ENCODE measurements around the gene STEAP4. TPM values are rescaled to one million over a fixed set of nuclear protein-coding genes. Genes with fewer than 3 reads are reported as not detected.

STEAP4 gene
- total RNA-seq, 1 donor from 2014 or later: not detected

DNA sequence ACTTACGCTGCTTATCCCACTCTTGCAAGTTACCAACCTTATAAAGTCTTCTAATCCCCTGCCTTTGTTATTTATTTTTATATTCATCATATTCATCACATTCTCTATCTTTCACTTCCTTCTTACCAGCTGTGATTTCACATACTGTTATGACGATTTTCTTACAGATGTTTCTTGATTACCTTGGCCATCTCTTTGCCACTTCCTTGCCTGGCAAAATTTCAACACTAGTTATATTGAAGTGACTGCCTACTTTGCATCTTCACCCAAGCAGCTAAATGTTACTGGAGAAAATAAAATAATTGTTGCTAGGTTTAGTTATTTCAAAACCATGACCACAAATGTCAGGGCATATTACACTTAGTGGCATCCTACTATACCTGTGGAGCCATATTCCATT lies 8.8 kb upstream of the STEAP4 start:
- no peaks in the 10 kb centered on the region for H3K36me3 Mint-ChIP-seq (ENCODE audit: insufficient read depth)
- no peaks in the 10 kb centered on the region for H3K4me1 Mint-ChIP-seq (ENCODE audit: low read depth)
- H3K4me3 Mint-ChIP-seq (ENCODE audit: low read depth): no peak overlapping the region
- H3K27me3 Mint-ChIP-seq: no peaks in the 10 kb centered on the region
- no peak for DNase-seq (ENCODE audit: low spot score, unreplicated experiment)
- no peaks in the 10 kb centered on the region for H3K9me3 Mint-ChIP-seq (ENCODE audit: low read depth)
- H3K27ac Mint-ChIP-seq: no peak overlapping the region
- no peak for TF ChIP-seq CTCF (IDR thresholded peaks at IDR 0.05; ENCODE audit: unreplicated experiment)

GRCh38 chr7:88314061-88314491 lies 7.4 kb upstream of the STEAP4 start:
- no peaks in the 10 kb centered on the region for H3K9me3 Mint-ChIP-seq (ENCODE audit: low read depth)
- H3K27me3 Mint-ChIP-seq: peaks cover 1% of the 10 kb centered on the region
- H3K4me1 Mint-ChIP-seq (ENCODE audit: low read depth): no peaks in the 10 kb centered on the region
- no peak for DNase-seq (ENCODE audit: low spot score, unreplicated experiment)
- H3K27ac Mint-ChIP-seq: no peak overlapping the region
- H3K4me3 Mint-ChIP-seq (ENCODE audit: low read depth): no peak overlapping the region
- no peak for TF ChIP-seq CTCF (IDR thresholded peaks at IDR 0.05; ENCODE audit: unreplicated experiment)
- H3K36me3 Mint-ChIP-seq (ENCODE audit: insufficient read depth): no peaks in the 10 kb centered on the region

DNA sequence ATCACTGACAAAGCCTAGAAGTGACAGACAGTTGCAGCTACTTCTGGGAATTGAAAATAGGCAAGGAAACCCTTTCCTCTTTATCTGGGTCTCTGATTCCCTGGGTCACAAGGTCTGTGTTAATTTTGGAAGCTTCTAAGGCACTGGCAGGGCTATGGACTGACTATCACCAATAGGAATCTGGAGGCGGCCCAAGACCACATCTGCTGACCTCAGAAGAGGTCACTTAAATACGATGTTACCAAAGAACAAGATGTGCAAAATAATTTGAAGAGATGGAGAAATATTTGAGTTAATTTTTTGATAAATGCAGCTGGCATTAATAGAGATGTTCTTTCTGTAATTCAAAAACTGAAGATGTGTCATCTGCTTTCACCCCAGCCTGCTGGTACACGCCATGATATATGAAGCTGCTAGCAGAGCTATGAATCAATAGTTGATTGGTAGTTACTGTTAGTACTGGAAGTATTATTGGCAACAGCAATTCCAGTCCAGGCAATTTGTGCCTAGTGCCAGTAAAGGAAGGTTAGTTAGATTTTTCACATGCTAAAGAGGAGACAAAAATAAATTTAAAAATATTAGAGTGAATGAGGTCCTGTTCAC lies 5.5 kb upstream of the STEAP4 start:
- Mint-ChIP-seq H3K27me3 (peaks cover 12% of the 10 kb centered on the region), H3K4me3 (ENCODE audit: low read depth) (no peak overlapping the region), H3K36me3 (ENCODE audit: insufficient read depth) (no peaks in the 10 kb centered on the region), H3K9me3 (ENCODE audit: low read depth) (no peaks in the 10 kb centered on the region), H3K27ac (no peak overlapping the region), H3K4me1 (ENCODE audit: low read depth) (no peaks in the 10 kb centered on the region)
- no peak for DNase-seq (ENCODE audit: low spot score, unreplicated experiment)
- no peak for TF ChIP-seq CTCF (IDR thresholded peaks at IDR 0.05; ENCODE audit: unreplicated experiment)

DNA sequence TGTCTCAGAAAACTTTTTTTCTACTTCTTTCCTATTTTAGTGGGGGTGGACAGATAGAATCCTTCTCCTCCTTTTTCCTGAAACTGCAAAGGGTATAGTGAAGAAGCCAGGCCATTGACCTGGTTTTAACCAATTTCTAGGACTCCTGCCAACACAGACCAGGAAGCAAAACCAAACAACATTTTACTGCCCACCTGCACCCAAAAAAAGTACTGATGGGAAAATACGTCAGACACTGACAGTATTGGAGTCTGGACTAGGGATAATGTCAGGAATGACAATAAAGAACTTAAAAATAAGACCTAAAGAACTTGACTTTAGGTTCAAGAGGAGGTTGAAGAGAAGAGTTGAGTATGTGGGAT lies 5.0 kb upstream of the STEAP4 start:
- Mint-ChIP-seq H3K36me3 (ENCODE audit: insufficient read depth) (no peaks in the 10 kb centered on the region), H3K27ac (no peak overlapping the region), H3K27me3 (peaks cover 17% of the 10 kb centered on the region), H3K9me3 (ENCODE audit: low read depth) (no peaks in the 10 kb centered on the region), H3K4me1 (ENCODE audit: low read depth) (peaks cover 3% of the 10 kb centered on the region), H3K4me3 (ENCODE audit: low read depth) (no peak overlapping the region)
- no peak for DNase-seq (ENCODE audit: low spot score, unreplicated experiment)
- TF ChIP-seq CTCF (IDR thresholded peaks at IDR 0.05; ENCODE audit: unreplicated experiment): no peak

DNA sequence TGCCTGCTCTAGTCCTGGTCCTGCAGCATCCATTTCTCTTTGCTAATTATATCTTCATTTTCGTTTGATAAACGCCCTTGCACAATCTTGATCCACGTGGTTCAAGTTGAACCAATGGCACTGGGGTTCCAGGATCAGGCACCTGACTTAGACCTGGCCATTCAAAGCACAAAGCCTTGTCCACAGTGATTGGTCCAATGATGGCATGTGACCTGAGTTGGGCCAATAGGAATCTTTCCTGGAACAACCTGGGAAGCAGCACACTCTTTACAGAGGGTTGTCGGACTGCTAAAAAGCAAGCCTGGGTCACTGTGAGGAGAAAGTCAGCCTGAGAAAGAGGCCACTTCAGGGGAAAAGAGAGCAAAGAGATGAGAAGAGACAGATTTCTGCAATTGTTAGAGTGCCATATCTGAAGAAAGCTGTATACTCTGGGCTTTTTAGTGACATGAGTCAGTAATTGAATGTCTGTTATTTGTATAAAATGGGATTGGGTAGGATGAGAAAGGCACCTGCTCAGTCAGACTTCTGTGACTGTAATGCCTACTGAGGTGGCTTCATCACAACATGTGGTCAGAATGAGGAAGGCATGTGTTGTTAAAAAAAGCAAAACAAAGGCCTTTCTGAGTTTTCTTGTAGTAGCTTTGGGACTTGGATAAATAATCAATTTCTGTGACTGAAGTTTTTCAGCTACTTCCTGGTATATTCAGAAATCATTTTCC lies 4.4 kb upstream of the STEAP4 start:
- H3K4me1 Mint-ChIP-seq (ENCODE audit: low read depth): peaks cover 5% of the 10 kb centered on the region
- H3K4me3 Mint-ChIP-seq (ENCODE audit: low read depth): no peak overlapping the region
- H3K9me3 Mint-ChIP-seq (ENCODE audit: low read depth): no peaks in the 10 kb centered on the region
- DNase-seq (ENCODE audit: low spot score, unreplicated experiment): no peak
- H3K36me3 Mint-ChIP-seq (ENCODE audit: insufficient read depth): no peaks in the 10 kb centered on the region
- H3K27me3 Mint-ChIP-seq: peaks cover 22% of the 10 kb centered on the region
- TF ChIP-seq CTCF (IDR thresholded peaks at IDR 0.05; ENCODE audit: unreplicated experiment): no peak
- H3K27ac Mint-ChIP-seq: no peak overlapping the region

Data from progenitor cell of endocrine pancreas (in vitro differentiated cells).